ENCODE measurements around the gene ABAT. TPM values are rescaled to one million over a fixed set of nuclear protein-coding genes. Genes with fewer than 3 reads are reported as not detected.

The ABAT gene
- total RNA-seq, 2 experiments from 2014 or later = 2.0 to 6.7 TPM

- CTCF ChIA-PET (ENCODE audit: unreplicated experiment) = no interaction called here
- Histone ChIP-seq H4K20me1 (ENCODE audit: insufficient read depth, low read length) (no peaks in the 10 kb centered on the region), H2AFZ (ENCODE audit: low read length) (no peak overlapping the region), H3K4me2 (ENCODE audit: low read length) (no peak overlapping the region), H3K4me1 (ENCODE audit: insufficient read depth, low read length, poor library complexity, severe bottlenecking) (peaks cover 9% of the 10 kb centered on the region), H3K36me3 (ENCODE audit: insufficient read depth, low read length) (peaks cover 69% of the 10 kb centered on the region), H3K9me3 (ENCODE audit: low read length) (no peaks in the 10 kb centered on the region), H3K4me3 (ENCODE audit: low read depth, low read length, poor library complexity, severe bottlenecking) (no peak overlapping the region), H3K27ac (ENCODE audit: low read depth, low read length, poor library complexity, severe bottlenecking) (no peak overlapping the region), H3K9me2 (ENCODE audit: insufficient read depth, low read length) (no peaks in the 10 kb centered on the region), H3K79me2 (ENCODE audit: insufficient read depth, low read depth, low read length) (peaks cover 19% of the 10 kb centered on the region; the same call in 1 of the 2 replicates)
- intact Hi-C loops (cut with micrococcal nuclease; ENCODE audit: unreplicated experiment) = no loop called here
- BruUV-seq (replicated peaks) = no TSS peak
- no peak for DNase-seq (ENCODE audit: low spot score)
- POLR2A ChIA-PET = interaction anchor here (0.7 kb wide), 1 partner anchor 171 kb away, joined by 3 read pairs; the partner anchor contains the start of genes PMM2 and TMEM186
- TF ChIP-seq CTCF (conservative IDR thresholded peaks at IDR 0.05; ENCODE audit: low read length) = no peak
- TF ChIP-seq EZH2phosphoT487 (IDR thresholded peaks at IDR 0.05; ENCODE audit: borderline replicate concordance, low read depth, low read length) = no peak
Observed at GRCh38 chr16:8626946-8627345, 47.5 kb upstream of the ABAT start.

GRCh38 chr16:8627456-8627855 is 47.0 kb upstream of the ABAT start:
- TF ChIP-seq EZH2phosphoT487 (IDR thresholded peaks at IDR 0.05; ENCODE audit: borderline replicate concordance, low read depth, low read length) (no peak), CTCF (conservative IDR thresholded peaks at IDR 0.05; ENCODE audit: low read length) (no peak)
- H3K79me2 ChIP-seq (ENCODE audit: insufficient read depth, low read depth, low read length) = peaks cover 14% of the 10 kb centered on the region; the same call in 1 of the 2 replicates
- BruUV-seq (replicated peaks) = no TSS peak
- H3K9me3 ChIP-seq (ENCODE audit: low read length) = no peaks in the 10 kb centered on the region
- H3K36me3 ChIP-seq (ENCODE audit: insufficient read depth, low read length) = peaks cover 74% of the 10 kb centered on the region
- DNase-seq (ENCODE audit: low spot score) = no peak
- H4K20me1 ChIP-seq (ENCODE audit: insufficient read depth, low read length) = no peaks in the 10 kb centered on the region
- no peak overlapping the region for H3K4me2 ChIP-seq (ENCODE audit: low read length)
- no peak overlapping the region for H3K4me3 ChIP-seq (ENCODE audit: low read depth, low read length, poor library complexity, severe bottlenecking)
- H3K27ac ChIP-seq (ENCODE audit: low read depth, low read length, poor library complexity, severe bottlenecking) = no peak overlapping the region
- ChIA-PET CTCF (ENCODE audit: unreplicated experiment) (no interaction called here), POLR2A (no interaction called here)
- H2AFZ ChIP-seq (ENCODE audit: low read length) = no peak overlapping the region
- H3K4me1 ChIP-seq (ENCODE audit: insufficient read depth, low read length, poor library complexity, severe bottlenecking) = peaks cover 8% of the 10 kb centered on the region
- no peaks in the 10 kb centered on the region for H3K9me2 ChIP-seq (ENCODE audit: insufficient read depth, low read length)
- intact Hi-C loops (cut with micrococcal nuclease; ENCODE audit: unreplicated experiment) = no loop called here

- CTCF ChIA-PET (ENCODE audit: unreplicated experiment) = no interaction called here
- Histone ChIP-seq H3K27ac (ENCODE audit: low read depth, low read length, poor library complexity, severe bottlenecking) (no peak overlapping the region), H3K4me2 (ENCODE audit: low read length) (no peak overlapping the region), H3K4me1 (ENCODE audit: insufficient read depth, low read length, poor library complexity, severe bottlenecking) (no peaks in the 10 kb centered on the region), H3K9me3 (ENCODE audit: low read length) (no peaks in the 10 kb centered on the region), H3K9me2 (ENCODE audit: insufficient read depth, low read length) (no peaks in the 10 kb centered on the region), H4K20me1 (ENCODE audit: insufficient read depth, low read length) (no peaks in the 10 kb centered on the region), H3K36me3 (ENCODE audit: insufficient read depth, low read length) (peaks cover 84% of the 10 kb centered on the region), H3K79me2 (ENCODE audit: insufficient read depth, low read depth, low read length) (no peaks in the 10 kb centered on the region), H3K4me3 (ENCODE audit: low read depth, low read length, poor library complexity, severe bottlenecking) (no peak overlapping the region), H2AFZ (ENCODE audit: low read length) (no peak overlapping the region)
- TF ChIP-seq EZH2phosphoT487 (IDR thresholded peaks at IDR 0.05; ENCODE audit: borderline replicate concordance, low read depth, low read length) (no peak), CTCF (conservative IDR thresholded peaks at IDR 0.05; ENCODE audit: low read length) (no peak)
- POLR2A ChIA-PET = no interaction called here
- intact Hi-C loops (cut with micrococcal nuclease; ENCODE audit: unreplicated experiment) = no loop called here
- no TSS peak for BruUV-seq (replicated peaks)
- DNase-seq (ENCODE audit: low spot score) = no peak
Observed at GRCh38 chr16:8628981-8629725, 45.3 kb upstream of the ABAT start.

Measured in OCI-LY7 (cell line).